NCI-H2029 treated with DMSO at 0.1 percent for 48 hours (cell line): ENCODE data around the gene ESYT2.
"Not testable (repeated sequence)": the region's sequence is repeated elsewhere in the genome, so short reads cannot be mapped to it uniquely, and the experiment has no call there.

Source experiments
- DNase-seq: peaks from one replicate; lab custom pipeline; 2025; lab: John Stamatoyannopoulos, UW

The ESYT2 gene

GRCh38 chr7:158724658-158725505 is 104.4 kb downstream of the ESYT2 start:
- no peak for DNase-seq

GRCh38 chr7:158723714-158724385 is 105.5 kb downstream of the ESYT2 start:
- DNase-seq, result no peak

GRCh38 chr7:158723266-158723665 is 106.0 kb downstream of the ESYT2 start:
- DNase-seq, result no peak

GRCh38 chr7:158722574-158723237 is 106.6 kb downstream of the ESYT2 start:
- no peak for DNase-seq

GRCh38 chr7:158720112-158720511 is 109.2 kb downstream of the ESYT2 start:
- DNase-seq, result no peak

- no peak for DNase-seq
These were observed 112.5 kb downstream of the ESYT2 start for GRCh38 chr7:158716802-158717201.

- no peak for DNase-seq
These were observed 118.6 kb downstream of the ESYT2 start for GRCh38 chr7:158710651-158711102.

- DNase-seq, result no peak
These were observed 121.7 kb downstream of the ESYT2 start for GRCh38 chr7:158707610-158708009.

- no peak for DNase-seq
These were observed 122.4 kb downstream of the ESYT2 start for GRCh38 chr7:158706710-158707590.

GRCh38 chr7:158706273-158706704 is 123.0 kb downstream of the ESYT2 start:
- DNase-seq, result no peak

- no peak for DNase-seq
These were observed 124.0 kb downstream of the ESYT2 start for GRCh38 chr7:158705234-158705850.

- peak; percentile 85 for DNase-seq
These were observed 124.6 kb downstream of the ESYT2 start, which contains the start of gene NCAPG2 for GRCh38 chr7:158704524-158705233. Gene NCAPG2 (minus strand): TSS chr7:158704804. CDS start chr7:158701899, 2,905 bp downstream.

GRCh38 chr7:158703679-158704523 is 125.4 kb downstream of the ESYT2 start:
- DNase-seq, result not testable (repeated sequence)

GRCh38 chr7:158702944-158703343 is 126.4 kb downstream of the ESYT2 start:
- DNase-seq, result no peak

GRCh38 chr7:158702196-158702595 is 127.1 kb downstream of the ESYT2 start:
- DNase-seq, result no peak

GRCh38 chr7:158700008-158700407 is 129.3 kb downstream of the ESYT2 start:
- DNase-seq, result no peak

GRCh38 chr7:158699341-158699740 is 130.0 kb downstream of the ESYT2 start:
- no peak for DNase-seq

GRCh38 chr7:158698657-158699195 is 130.6 kb downstream of the ESYT2 start:
- no peak for DNase-seq

GRCh38 chr7:158697597-158697996 is 131.7 kb downstream of the ESYT2 start:
- not testable (repeated sequence) for DNase-seq
